Hepatocyte (in vitro differentiated cells): ENCODE data around the gene TSPAN6. TPM values are rescaled to one million over a fixed set of nuclear protein-coding genes. Genes with fewer than 3 reads are reported as not detected.

Experiments
- DNase-seq: peaks from one replicate; pipeline ENCODE4 v3.0.0-alpha.2; 2016; ENCODE audit warnings: low spot score
- H2AFZ ChIP-seq: fragments of 200-600 bp; sonication (generic); 2 replicates; pipeline ENCODE4 v1.6.0; 2016; ENCODE audit warnings: antibody characterized with exemption, mild to moderate bottlenecking
- H3K27ac ChIP-seq: fragments of 200-600 bp; sonication (generic); 2 replicates; pipeline ENCODE4 v1.5.1; 2016; ENCODE audit warnings: mild to moderate bottlenecking
- H3K27me3 ChIP-seq: fragments of 200-600 bp; sonication (generic); 2 replicates; pipeline ENCODE4 v1.6.1; 2016
- H3K36me3 ChIP-seq: fragments of 200-600 bp; sonication (generic); replicated peaks from 2 replicates; pipeline ENCODE4 v1.5.1; 2016; ENCODE audit warnings: low read depth; ENCODE audit not compliant: insufficient read depth
- H3K4me1 ChIP-seq: fragments of 200-600 bp; sonication (generic); 2 replicates; pipeline ENCODE4 v1.5.1; 2016; ENCODE audit warnings: mild to moderate bottlenecking, moderate library complexity; ENCODE audit not compliant: insufficient read depth
- H3K4me2 ChIP-seq: fragments of 200-600 bp; sonication (generic); 2 replicates; pipeline ENCODE4 v1.6.0; 2016
- H3K4me3 ChIP-seq: fragments of 200-600 bp; sonication (generic); 2 replicates; pipeline ENCODE4 v1.5.1; 2016; ENCODE audit warnings: mild to moderate bottlenecking
- H3K79me2 ChIP-seq: fragments of 200-600 bp; sonication (generic); 2 replicates; pipeline ENCODE4 v1.6.0; 2017; ENCODE audit warnings: mild to moderate bottlenecking
- H3K9me2 ChIP-seq: fragments of 200-600 bp; sonication (generic); replicated peaks from 2 replicates; pipeline ENCODE4 v1.6.0; 2017; ENCODE audit warnings: mild to moderate bottlenecking; ENCODE audit not compliant: insufficient read depth
- H3K9me3 ChIP-seq: fragments of 200-600 bp; sonication (generic); 2 replicates; pipeline ENCODE4 v1.5.1; 2016; ENCODE audit warnings: low read depth, mild to moderate bottlenecking
- H4K20me1 ChIP-seq: fragments of 200-600 bp; sonication (generic); 2 replicates; pipeline ENCODE4 v1.6.0; 2016; ENCODE audit warnings: mild to moderate bottlenecking; ENCODE audit not compliant: insufficient read depth, poor library complexity, severe bottlenecking
- CTCF ChIP-seq: fragments of 200-600 bp; sonication (generic); IDR thresholded peaks from 2 replicates; pipeline ENCODE4 v1.5.1; 2016; ENCODE audit warnings: antibody characterized with exemption, mild to moderate bottlenecking; ENCODE audit not compliant: poor library complexity
- EZH2 ChIP-seq: fragments of 200-600 bp; sonication (generic); IDR thresholded peaks from 2 replicates; pipeline ENCODE4 v1.6.1; 2016; ENCODE audit warnings: antibody characterized with exemption, mild to moderate bottlenecking, borderline replicate concordance
- EZH2phosphoT487 ChIP-seq: fragments of 200-600 bp; sonication (generic); IDR thresholded peaks from one replicate; pipeline ENCODE4 v1.6.1; 2018; ENCODE audit warnings: antibody characterized with exemption, mild to moderate bottlenecking, low read depth, moderate library complexity; ENCODE audit not compliant: unreplicated experiment, severe bottlenecking
- WGBS: methylation state at CpG from one replicate; pipeline ENCODE4 v1.1.6; 2016; ENCODE audit warnings: low lambda C conversion rate; ENCODE audit errors: missing lambda C conversion rate; 5-methylcytosine and 5-hydroxymethylcytosine counted together
- polyA plus RNA-seq: library from polyadenylated mRNA; unstranded; fragments of >200 nt; fragmentation: Nextera tagmentation; extraction: Ambion mirVana; gene quantifications from 2 replicates; pipeline ENCODE4 v1.2.1, GENCODE V29; 2016
- total RNA-seq: library from RNA; depleted of rRNA; stranded (reverse); fragments of >200 nt; gene quantifications from 2 replicates; pipeline ENCODE4 v1.2.3, GENCODE V29; 2014

Gene TSPAN6
- total and polyA plus RNA-seq, 2 experiments from 2014 or later: 131 to 134 TPM

DNA sequence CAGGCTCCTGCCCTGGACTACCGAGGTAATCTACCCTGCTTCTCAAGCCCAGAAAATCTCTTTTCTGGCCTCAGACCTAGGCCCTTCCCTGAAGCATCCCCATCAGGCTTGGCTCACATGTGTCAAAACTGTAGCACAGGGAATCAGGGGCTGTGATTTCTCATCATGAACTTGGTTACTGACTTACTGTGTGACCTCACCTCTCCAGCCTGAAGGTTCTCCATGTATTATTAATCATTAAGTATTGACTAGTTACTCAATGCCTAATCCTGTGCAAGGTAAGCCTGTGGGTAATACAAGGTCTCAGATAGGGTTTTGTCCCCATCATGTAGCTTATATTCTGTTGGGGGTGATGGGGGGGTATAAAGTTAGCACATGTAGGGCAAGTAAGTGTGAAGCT, 14.2 kb upstream of the TSPAN6 start:
- no peaks in the 10 kb centered on the region for H4K20me1 ChIP-seq
- H3K9me2 ChIP-seq: no peaks in the 10 kb centered on the region
- no peak for DNase-seq
- H3K4me3 ChIP-seq: no peak overlapping the region
- no peaks in the 10 kb centered on the region for H3K36me3 ChIP-seq
- H3K4me1 ChIP-seq: peaks cover 31% of the 10 kb centered on the region
- H3K27ac ChIP-seq: peak overlapping the region; percentile 89
- H3K27me3 ChIP-seq: no peaks in the 10 kb centered on the region
- no peak overlapping the region for H2AFZ ChIP-seq
- WGBS: 87% methylated on average over 1 of the region's 1 CpG
- TF ChIP-seq EZH2 (no peak), CTCF (no peak), EZH2phosphoT487 (no peak)
- no peaks in the 10 kb centered on the region for H3K79me2 ChIP-seq
- H3K4me2 ChIP-seq: no peak overlapping the region
- no peaks in the 10 kb centered on the region for H3K9me3 ChIP-seq

GRCh38 chrX:100649550-100650356, 13.1 kb upstream of the TSPAN6 start:
- H3K9me2 ChIP-seq: no peaks in the 10 kb centered on the region
- H3K27me3 ChIP-seq: no peaks in the 10 kb centered on the region
- 52% methylated on average over 12 of the region's 12 CpGs for WGBS
- H3K27ac ChIP-seq: peak overlapping the region; percentile 89
- DNase-seq: peak; percentile 81
- H3K36me3 ChIP-seq: no peaks in the 10 kb centered on the region
- peak overlapping the region; percentile 40 for H3K4me2 ChIP-seq
- no peaks in the 10 kb centered on the region for H3K9me3 ChIP-seq
- peaks cover 35% of the 10 kb centered on the region for H3K4me1 ChIP-seq
- no peak overlapping the region for H2AFZ ChIP-seq
- H4K20me1 ChIP-seq: no peaks in the 10 kb centered on the region
- no peak overlapping the region for H3K4me3 ChIP-seq
- H3K79me2 ChIP-seq: no peaks in the 10 kb centered on the region
- TF ChIP-seq EZH2 (no peak), EZH2phosphoT487 (no peak), CTCF (no peak)

- H3K36me3 ChIP-seq: no peaks in the 10 kb centered on the region
- no peaks in the 10 kb centered on the region for H3K9me2 ChIP-seq
- no peaks in the 10 kb centered on the region for H3K27me3 ChIP-seq
- H3K4me3 ChIP-seq: no peak overlapping the region
- no peaks in the 10 kb centered on the region for H4K20me1 ChIP-seq
- H3K79me2 ChIP-seq: no peaks in the 10 kb centered on the region
- H3K4me2 ChIP-seq: peak overlapping the region; percentile 40
- H3K27ac ChIP-seq: peak overlapping the region; percentile 89
- no peak for TF ChIP-seq CTCF
- TF ChIP-seq EZH2phosphoT487: no peak
- TF ChIP-seq EZH2: no peak
- no peak overlapping the region for H2AFZ ChIP-seq
- 54% methylated on average over 8 of the region's 8 CpGs for WGBS
- peaks cover 36% of the 10 kb centered on the region for H3K4me1 ChIP-seq
- DNase-seq: peak; percentile 47
- H3K9me3 ChIP-seq: no peaks in the 10 kb centered on the region
Measured at GRCh38 chrX:100648458-100649417, 12.1 kb upstream of the TSPAN6 start.
